Heart left ventricle (tissue), 13 donors: ENCODE results near the gene CNOT4.

Experiments
- CTCF ChIP-seq, 12 donors: fragments of 200-600 bp; sonication (generic) in 4 of 12; IDR thresholded peaks; one replicate each; pipeline versions ENCODE4 v1.5.0 to v1.8.0; 2018 to 2022; ENCODE audit warnings: antibody characterized with exemption in 12 of 12, mild to moderate bottlenecking in 5 of 12
- POLR2A ChIP-seq, 2 donors: fragments of 450-650 bp; IDR thresholded peaks; one replicate each; pipeline ENCODE4 v1.6.1; 2017; ENCODE audit warnings: antibody characterized with exemption in 2 of 2, mild to moderate bottlenecking in 2 of 2, moderate library complexity in 2 of 2
- donor health status: ischemic (EF 13 %, LVEDD 7.1; RV severe dilation, severe dysfunction).
- donor health status: DM: no; HTN: yes; CAD: no.
- donor health status: DM: no; HTN: no; CAD: no.
- donor health status: ischemic (EF 25% LVEDD 6.9; RV normal size, moderate dysfunction).
- donor health status: ischemic (EF 25% LVEDD 5.7; RV mildly dilated, moderate dysfunction).
- donor health status: ischemic (EF 35%, LVEDD 5.7; RV mildly dilated, moderate dysfunction).
- donor health status: nonischemic (EF 11% LVEDD 7.7; RV severe dilation, severe dysfunction).
- donor health status: DM: yes; HTN: yes; CAD: no.
- donor health status: PGD.
- donor health status: ischemic (EF 29% LVEDD 5.4; RV normal size, mild dysfunction).
- donor health status: nonischemic (EF 23%, LVEDD 6.1; RV moderate dilation, normal function).

GRCh38 chr7:135334830-135335543 lies 174.9 kb downstream of the CNOT4 start:
- TF ChIP-seq CTCF (IDR thresholded peaks at IDR 0.05): no peak
- TF ChIP-seq POLR2A (IDR thresholded peaks at IDR 0.05): no peak
